CD4-positive, alpha-beta memory T cell (primary cell): ENCODE data around the gene CD200R1L. TPM values are rescaled to one million over a fixed set of nuclear protein-coding genes. Genes with fewer than 3 reads are reported as not detected.

Experiments
- CTCF ChIA-PET: fragments of 350-600 bp; sonication (Branson Sonifier 250); formaldehyde crosslinking; loops from one replicate; lab custom pipeline; 2021; ENCODE audit warnings: inconsistent platforms; ENCODE audit not compliant: partially characterized antibody; lab: Charles Lee
- POLR2A ChIA-PET: fragments of 350-600 bp; sonication (Branson Sonifier 250); formaldehyde crosslinking; loops from one replicate; lab custom pipeline; 2021; ENCODE audit not compliant: partially characterized antibody; lab: Charles Lee
- DNase-seq, 5 donors: peaks; one replicate each; pipeline versions ENCODE4 v3.0.0 to v3.0.0-alpha.2; 2020 to 2022; ENCODE audit warnings: mixed read lengths in 1 of 5
- H3K27ac ChIP-seq: one replicate; pipeline ENCODE4 v1.7.0; 2013; ENCODE audit warnings: low read depth, low read length
- H3K27me3 ChIP-seq: 2 replicates; pipeline ENCODE4 v1.7.0; 2013; ENCODE audit warnings: mild to moderate bottlenecking, low read length, moderate library complexity; ENCODE audit not compliant: insufficient read depth
- H3K36me3 ChIP-seq: 2 replicates; pipeline ENCODE4 v1.7.0; 2013; ENCODE audit warnings: mild to moderate bottlenecking, low read length, moderate library complexity; ENCODE audit not compliant: insufficient read depth
- H3K4me1 ChIP-seq: 2 replicates; pipeline ENCODE4 v1.7.0; 2013; ENCODE audit warnings: mild to moderate bottlenecking, low read length, moderate library complexity; ENCODE audit not compliant: insufficient read depth
- H3K4me3 ChIP-seq, 2 donors: one replicate each; pipeline ENCODE4 v1.7.0; 2013; ENCODE audit warnings: low read length in 2 of 2, mild to moderate bottlenecking in 1 of 2
- H3K9me3 ChIP-seq, 2 donors: one replicate each; pipeline ENCODE4 v1.7.0; 2013; ENCODE audit warnings: low read length in 2 of 2, control low read depth in 1 of 2; ENCODE audit not compliant: control insufficient read depth in 1 of 2
- H3K27ac Mint-ChIP-seq, 7 donors: one replicate each; pipeline ENCODE4 v1.8.0; 2020 to 2021; ENCODE audit warnings: mixed read lengths in 7 of 7, mild to moderate bottlenecking in 6 of 7, inconsistent platforms in 3 of 7, moderate library complexity in 3 of 7
- H3K27me3 Mint-ChIP-seq, 2 donors: one replicate each; pipeline ENCODE4 v1.8.0; 2020 to 2021; ENCODE audit warnings: mixed read lengths in 2 of 2
- H3K36me3 Mint-ChIP-seq, 2 donors: one replicate each; pipeline ENCODE4 v1.8.0; 2020 to 2021; ENCODE audit warnings: mixed read lengths in 2 of 2, inconsistent platforms in 1 of 2, mild to moderate bottlenecking in 1 of 2
- H3K4me1 Mint-ChIP-seq, 4 donors: one replicate each; pipeline ENCODE4 v1.8.0; 2020 to 2021; ENCODE audit warnings: mixed read lengths in 4 of 4, mild to moderate bottlenecking in 1 of 4
- H3K4me3 Mint-ChIP-seq, 8 donors: one replicate each; pipeline ENCODE4 v1.8.0; 2020 to 2021; ENCODE audit warnings: mixed read lengths in 8 of 8, mild to moderate bottlenecking in 7 of 8, moderate library complexity in 6 of 8, inconsistent platforms in 3 of 8
- H3K9me3 Mint-ChIP-seq, 8 donors: one replicate each; pipeline ENCODE4 v1.8.0; 2020 to 2021; ENCODE audit warnings: mixed read lengths in 8 of 8, mild to moderate bottlenecking in 5 of 8, inconsistent platforms in 3 of 8, moderate library complexity in 1 of 8
- intact Hi-C: fragments of 100-400 bp; cut with micrococcal nuclease; formaldehyde crosslinking; loops from one replicate; pipeline ENCODE4 v1.15.1; 2023
- polyA plus RNA-seq, 2 donors: library from polyadenylated mRNA; unstranded; fragments of 300-500 nt; fragmentation: Illumina TruSeq; gene quantifications; one replicate each; pipeline ENCODE4 v1.2.3, GENCODE V29; 2021
- total RNA-seq, 2 experiments: library from RNA; stranded (reverse); gene quantifications; one replicate each; pipeline ENCODE4 v1.2.3, GENCODE V29; 2021

The CD200R1L gene
- total and polyA plus RNA-seq, 4 experiments from 2014 or later: not detected

DNA sequence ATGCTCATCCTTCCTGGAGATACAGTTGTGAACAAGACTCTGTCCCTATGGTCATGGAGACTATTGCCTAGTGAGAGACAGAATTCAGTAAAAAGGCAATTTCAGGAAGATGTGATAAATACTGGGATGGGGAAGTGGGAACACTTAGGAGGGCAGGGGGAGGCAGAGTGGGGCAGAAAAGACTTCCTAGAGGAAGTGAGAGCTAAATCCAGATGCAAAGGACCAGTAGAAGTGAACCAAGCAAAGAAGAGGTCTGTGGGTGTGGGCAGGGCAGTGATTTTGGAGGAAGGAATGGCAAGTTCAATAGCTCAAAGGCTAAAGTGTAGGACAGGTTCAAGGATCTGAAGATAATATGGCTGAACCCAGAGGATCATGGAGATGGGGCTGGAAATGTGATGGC is 68.9 kb downstream of the CD200R1L start:
- Mint-ChIP-seq H3K27ac (no peak overlapping the region), H3K4me1 (peaks cover 27 to 49% (median 38%) of the 10 kb centered on the region in 4 donors), H3K27me3 (no peaks in the 10 kb centered on the region), H3K4me3 (no peak overlapping the region), H3K9me3 (no peaks in the 10 kb centered on the region), H3K36me3 (no peaks in the 10 kb centered on the region)
- intact Hi-C loops: no loop called here
- Histone ChIP-seq H3K27me3 (no peaks in the 10 kb centered on the region), H3K4me1 (peaks cover 38% of the 10 kb centered on the region), H3K36me3 (no peaks in the 10 kb centered on the region), H3K27ac (no peak overlapping the region), H3K9me3 (no peaks in the 10 kb centered on the region), H3K4me3 (no peak overlapping the region)
- ChIA-PET POLR2A (no interaction called here), CTCF (no interaction called here)
- DNase-seq: no peak

DNA sequence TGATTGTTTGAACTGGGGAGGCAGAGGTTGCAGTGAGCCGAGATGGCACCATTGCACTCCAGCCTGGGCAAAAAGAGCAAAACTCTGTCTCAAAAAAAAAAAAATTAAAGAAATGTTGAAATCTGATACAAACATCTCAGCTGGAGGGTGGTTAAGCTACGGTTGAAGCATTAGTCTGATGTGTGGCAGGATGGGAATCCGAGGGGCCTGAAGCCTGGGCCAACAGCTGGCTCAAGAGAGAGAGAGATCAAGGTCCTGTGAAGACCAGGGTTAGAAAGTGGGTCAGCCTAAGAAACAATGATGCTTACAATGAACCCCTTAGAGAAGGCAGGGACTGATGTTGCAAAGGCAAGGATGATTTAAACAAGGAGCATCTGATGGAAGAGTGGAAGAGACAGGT is 69.8 kb downstream of the CD200R1L start:
- no peaks in the 10 kb centered on the region for H3K27me3 Mint-ChIP-seq
- no peak for DNase-seq
- H3K4me3 ChIP-seq: no peak overlapping the region
- intact Hi-C loops: no loop called here
- peaks cover 33 to 58% (median 46%) of the 10 kb centered on the region in 4 donors for H3K4me1 Mint-ChIP-seq
- H3K27me3 ChIP-seq: no peaks in the 10 kb centered on the region
- no peaks in the 10 kb centered on the region for H3K36me3 Mint-ChIP-seq
- no peak overlapping the region for H3K4me3 Mint-ChIP-seq
- ChIA-PET POLR2A (interaction anchor here (1.4 to 3.6 kb wide), 2 partner anchors 17 to 40 kb away, joined by 4 to 21 read pairs; no protein-coding TSS in a partner anchor), CTCF (interaction anchor here (1.1 to 2.3 kb wide), 2 partner anchors 9 to 134 kb away, joined by 3 to 6 read pairs; no protein-coding TSS in a partner anchor)
- no peaks in the 10 kb centered on the region for H3K36me3 ChIP-seq
- peaks cover 48% of the 10 kb centered on the region for H3K4me1 ChIP-seq
- no peak overlapping the region for H3K27ac ChIP-seq
- no peaks in the 10 kb centered on the region for H3K9me3 Mint-ChIP-seq
- H3K27ac Mint-ChIP-seq: peak overlapping the region in 2 of 7 donors; percentile 56 to 76
- no peaks in the 10 kb centered on the region for H3K9me3 ChIP-seq

DNA sequence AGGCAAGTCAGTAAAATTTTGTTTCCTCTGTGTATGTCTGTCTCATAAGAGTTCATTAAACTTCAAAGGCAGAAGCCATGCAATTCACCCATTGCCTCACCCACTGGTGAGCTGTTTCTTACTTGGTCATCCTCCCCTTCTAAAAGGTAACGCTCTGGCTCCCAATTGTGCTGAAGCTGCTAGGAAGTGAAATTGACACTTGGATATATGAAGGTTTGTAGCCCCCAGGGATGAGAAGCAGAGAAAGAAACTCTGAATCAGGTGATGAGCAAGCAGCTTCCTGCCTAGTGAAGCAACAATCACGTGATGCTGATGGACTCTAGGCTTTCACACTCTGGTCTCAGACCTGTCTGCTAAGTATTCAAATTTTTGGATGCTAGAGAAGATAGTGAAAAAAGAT is 70.7 kb downstream of the CD200R1L start:
- no peak for DNase-seq
- H3K27ac ChIP-seq: no peak overlapping the region
- intact Hi-C loops: loop anchor here (2.0 kb wide), 1 partner anchor 35 kb away; no protein-coding TSS in a partner anchor
- CTCF ChIA-PET: interaction anchor here (1.1 to 2.3 kb wide), 2 partner anchors 10 to 133 kb away, joined by 3 to 6 read pairs; no protein-coding TSS in a partner anchor
- H3K27me3 ChIP-seq: no peaks in the 10 kb centered on the region
- no peaks in the 10 kb centered on the region for H3K36me3 ChIP-seq
- H3K4me1 ChIP-seq: peaks cover 56% of the 10 kb centered on the region
- no peaks in the 10 kb centered on the region for H3K9me3 ChIP-seq
- Mint-ChIP-seq H3K27ac (peak overlapping the region; percentile 26 to 82 (median 69)), H3K4me1 (peaks cover 39 to 67% (median 50%) of the 10 kb centered on the region in 4 donors), H3K4me3 (peak overlapping the region in 5 of 8 donors; percentile 18 to 61 (median 42)), H3K27me3 (no peaks in the 10 kb centered on the region), H3K36me3 (no peaks in the 10 kb centered on the region), H3K9me3 (no peaks in the 10 kb centered on the region)
- H3K4me3 ChIP-seq: no peak overlapping the region
- POLR2A ChIA-PET: interaction anchor here (0.9 to 3.6 kb wide), 5 partner anchors 18 to 199 kb away, joined by 3 to 21 read pairs (median 4); partner anchors contain the start of gene CD200R1

DNA sequence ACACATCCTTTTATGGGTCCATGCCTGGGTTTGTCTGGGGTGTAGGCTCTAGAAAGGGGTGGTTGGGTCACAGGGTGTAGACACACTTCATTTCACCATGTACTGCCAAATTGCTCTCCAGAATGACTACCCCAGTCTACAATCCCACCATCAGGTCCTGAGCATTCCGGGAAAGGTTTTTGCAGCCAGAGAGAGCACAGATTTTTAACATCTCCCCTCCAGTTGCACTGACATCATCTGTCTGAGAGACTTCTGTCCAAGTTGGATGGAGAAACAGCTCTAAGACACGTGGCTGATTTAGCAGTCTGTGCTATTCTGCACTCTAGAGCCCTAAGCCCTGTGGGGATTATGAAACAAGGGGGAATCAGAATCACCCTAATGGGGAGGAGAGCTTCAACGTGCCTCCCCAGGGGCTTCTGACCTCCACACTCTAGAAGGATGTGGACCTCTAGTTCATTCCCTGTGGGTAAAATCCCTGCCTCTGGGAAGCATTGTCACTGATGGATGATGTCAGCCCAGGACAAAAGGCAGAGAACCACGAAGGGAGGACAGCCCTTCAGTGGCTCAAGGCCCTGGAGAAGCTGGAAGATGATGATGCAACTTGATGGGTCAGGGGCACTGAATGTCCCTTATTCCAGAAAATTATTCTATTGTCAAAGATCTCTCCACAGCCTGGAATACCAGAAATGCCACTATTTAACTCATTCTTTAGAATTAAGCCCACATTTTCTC is 71.5 kb downstream of the CD200R1L start:
- H3K27me3 ChIP-seq: no peaks in the 10 kb centered on the region
- H3K4me3 ChIP-seq: no peak overlapping the region
- CTCF ChIA-PET: interaction anchor here (1.2 to 2.5 kb wide), 7 partner anchors 11 to 192 kb away, joined by 3 to 17 read pairs (median 5); no protein-coding TSS in a partner anchor
- H3K4me1 ChIP-seq: peaks cover 60% of the 10 kb centered on the region
- Mint-ChIP-seq H3K9me3 (no peaks in the 10 kb centered on the region), H3K4me3 (peak overlapping the region in 4 of 8 donors; percentile 6 to 68 (median 38)), H3K36me3 (no peaks in the 10 kb centered on the region), H3K27ac (peak overlapping the region in 5 of 7 donors; percentile 69 to 82 (median 73)), H3K27me3 (no peaks in the 10 kb centered on the region), H3K4me1 (peaks cover 41 to 73% (median 53%) of the 10 kb centered on the region in 4 donors)
- no peaks in the 10 kb centered on the region for H3K9me3 ChIP-seq
- H3K27ac ChIP-seq: no peak overlapping the region
- intact Hi-C loops: loop anchor here (2.0 kb wide), 1 partner anchor 34 kb away; no protein-coding TSS in a partner anchor
- no peaks in the 10 kb centered on the region for H3K36me3 ChIP-seq
- no peak for DNase-seq
- POLR2A ChIA-PET: interaction anchor here (0.9 to 3.6 kb wide), 11 partner anchors 10 to 239 kb away, joined by 3 to 26 read pairs (median 4); partner anchors contain the start of gene CD200R1

DNA sequence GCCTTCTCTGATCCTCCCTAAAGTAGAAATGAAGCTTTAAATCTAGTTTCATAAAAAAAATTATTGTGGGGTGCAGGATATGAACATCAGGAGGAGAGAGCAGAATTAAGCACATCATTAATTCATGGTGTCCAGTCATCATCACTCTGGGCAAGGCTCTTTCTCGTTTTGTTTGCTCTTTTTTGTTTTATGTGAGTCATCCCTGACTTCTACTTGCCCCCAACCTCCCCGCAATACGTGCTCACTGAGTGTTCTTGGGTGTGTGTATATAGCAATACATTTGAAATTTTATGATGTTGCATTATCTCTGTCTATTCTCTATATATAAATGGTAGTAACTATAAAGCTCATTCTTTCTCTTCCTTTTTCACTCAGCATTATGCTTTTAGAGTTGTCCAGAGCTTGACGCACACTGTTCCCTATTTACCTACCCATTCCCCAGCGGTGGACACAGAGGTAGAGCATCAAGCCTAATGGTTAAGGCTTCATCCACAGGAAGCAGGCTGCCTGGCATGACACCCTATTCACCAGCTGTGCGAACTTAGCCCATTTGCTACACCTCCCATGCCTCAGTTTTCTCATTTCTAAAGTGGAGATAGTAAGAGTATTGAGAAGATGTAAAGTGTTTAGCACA is 72.3 kb downstream of the CD200R1L start:
- Mint-ChIP-seq H3K4me1 (peaks cover 45 to 80% (median 59%) of the 10 kb centered on the region in 4 donors), H3K27me3 (no peaks in the 10 kb centered on the region), H3K27ac (peak overlapping the region; percentile 71 to 89 (median 82)), H3K9me3 (no peaks in the 10 kb centered on the region), H3K36me3 (no peaks in the 10 kb centered on the region), H3K4me3 (peak overlapping the region in 7 of 8 donors; percentile 51 to 79 (median 70))
- DNase-seq: peak in 1 of 5 donors; percentile 16
- ChIA-PET POLR2A (interaction anchor here (0.6 to 3.6 kb wide), 17 partner anchors 11 to 240 kb away, joined by 3 to 26 read pairs (median 4); partner anchors contain the start of genes ATG3, CD200R1 and SLC35A5), CTCF (interaction anchor here (0.9 to 2.5 kb wide), 16 partner anchors 11 to 205 kb away, joined by 3 to 18 read pairs (median 4); no protein-coding TSS in a partner anchor)
- intact Hi-C loops: loop anchor here (2.0 kb wide), 1 partner anchor 34 kb away; no protein-coding TSS in a partner anchor
- H3K27me3 ChIP-seq: no peaks in the 10 kb centered on the region
- H3K9me3 ChIP-seq: no peaks in the 10 kb centered on the region
- H3K4me1 ChIP-seq: peaks cover 68% of the 10 kb centered on the region
- no peak overlapping the region for H3K4me3 ChIP-seq
- H3K36me3 ChIP-seq: no peaks in the 10 kb centered on the region
- H3K27ac ChIP-seq: no peak overlapping the region

DNA sequence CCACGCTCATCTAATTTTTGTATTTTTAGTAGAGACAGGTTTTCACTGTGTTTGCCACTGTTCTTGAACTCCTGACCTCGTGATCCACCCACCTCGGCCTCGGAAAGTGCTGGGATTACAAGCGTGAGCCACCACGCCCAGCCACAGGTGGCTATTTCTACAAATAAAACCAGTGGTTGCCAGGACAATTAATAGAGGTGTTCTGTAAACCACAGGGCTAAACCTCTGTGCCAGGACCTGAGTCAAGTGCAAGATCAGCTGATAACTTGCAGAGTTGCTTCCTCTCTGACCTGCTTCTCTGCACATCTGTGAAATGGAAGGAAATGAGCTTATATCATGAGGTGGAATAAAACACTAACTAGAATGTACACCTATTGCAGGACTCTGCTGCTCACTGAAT is 72.8 kb downstream of the CD200R1L start:
- Mint-ChIP-seq H3K27me3 (no peaks in the 10 kb centered on the region), H3K4me1 (peaks cover 45 to 82% (median 61%) of the 10 kb centered on the region in 4 donors), H3K9me3 (peaks cover 0 to 2% (median 0%) of the 10 kb centered on the region in 8 donors), H3K27ac (peak overlapping the region; percentile 61 to 89 (median 85)), H3K4me3 (peak overlapping the region; percentile 51 to 79 (median 69)), H3K36me3 (no peaks in the 10 kb centered on the region)
- intact Hi-C loops: loop anchor here (2.0 kb wide), 1 partner anchor 33 kb away; no protein-coding TSS in a partner anchor
- Histone ChIP-seq H3K9me3 (no peaks in the 10 kb centered on the region), H3K36me3 (no peaks in the 10 kb centered on the region), H3K4me1 (peaks cover 68% of the 10 kb centered on the region), H3K4me3 (no peak overlapping the region), H3K27me3 (no peaks in the 10 kb centered on the region), H3K27ac (peak overlapping the region; percentile 18)
- ChIA-PET POLR2A (interaction anchor here (0.6 to 3.6 kb wide), 16 partner anchors 12 to 212 kb away, joined by 3 to 26 read pairs (median 4); partner anchors contain the start of genes ATG3, CD200R1 and SLC35A5), CTCF (interaction anchor here (0.9 to 2.5 kb wide), 15 partner anchors 11 to 205 kb away, joined by 3 to 18 read pairs (median 4); no protein-coding TSS in a partner anchor)
- DNase-seq: peak; percentile 48 to 73 (median 62)
